PC-9 (cell line): ENCODE data around the gene CYP4F2.

Experiments
- CTCF ChIP-seq: fragments of 200-600 bp; sonication (generic); conservative IDR thresholded peaks from 2 replicates; pipeline ENCODE4 v1.6.1; 2017; ENCODE audit warnings: mixed run types, antibody characterized with exemption, mild to moderate bottlenecking, moderate library complexity
- EZH2 ChIP-seq: fragments of 200-600 bp; sonication (generic); IDR thresholded peaks from 2 replicates; pipeline ENCODE4 v1.8.0; 2017; ENCODE audit warnings: antibody characterized with exemption, low read depth

GRCh38 chr19:15913830-15914229 lies 16.0 kb upstream of the CYP4F2 start:
- TF ChIP-seq CTCF (no peak), EZH2 (no peak)
